GM21737 (cell line): Measurements from ENCODE around the gene PREP.
"Not testable (repeated sequence)": the region's sequence is repeated elsewhere in the genome, so short reads cannot be mapped to it uniquely, and the experiment has no call there.

Experiments used
- ATAC-seq: cut with Tn5 transposase; IDR thresholded peaks from one replicate; pipeline ENCODE4 v1.9.1; 2021; ENCODE audit warnings: mild to moderate bottlenecking, moderate library complexity; ENCODE audit not compliant: unreplicated experiment

The PREP gene

GRCh38 chr6:105273589-105273988, 129.3 kb downstream of the PREP start:
- no peak for ATAC-seq

DNA sequence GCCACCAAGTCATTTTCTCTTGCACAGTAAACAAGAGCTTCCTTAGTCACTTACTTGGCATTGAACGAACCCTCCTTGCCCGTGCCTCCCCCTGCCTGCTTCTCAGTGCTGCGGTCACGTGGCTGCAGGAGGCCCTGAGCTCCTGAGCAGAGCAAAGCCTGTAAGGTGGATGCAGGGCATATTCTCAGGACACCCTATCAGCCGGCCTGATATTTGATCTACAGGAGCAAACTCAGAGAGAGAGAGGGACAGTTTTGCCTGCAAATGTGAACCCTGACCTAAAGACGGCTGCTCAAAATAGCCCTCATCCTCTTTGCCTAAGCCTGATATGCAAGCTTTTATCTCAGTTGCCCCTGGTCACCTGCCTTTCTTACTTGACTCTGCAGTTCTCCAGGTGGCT, 130.1 kb downstream of the PREP start:
- ATAC-seq: no peak

DNA sequence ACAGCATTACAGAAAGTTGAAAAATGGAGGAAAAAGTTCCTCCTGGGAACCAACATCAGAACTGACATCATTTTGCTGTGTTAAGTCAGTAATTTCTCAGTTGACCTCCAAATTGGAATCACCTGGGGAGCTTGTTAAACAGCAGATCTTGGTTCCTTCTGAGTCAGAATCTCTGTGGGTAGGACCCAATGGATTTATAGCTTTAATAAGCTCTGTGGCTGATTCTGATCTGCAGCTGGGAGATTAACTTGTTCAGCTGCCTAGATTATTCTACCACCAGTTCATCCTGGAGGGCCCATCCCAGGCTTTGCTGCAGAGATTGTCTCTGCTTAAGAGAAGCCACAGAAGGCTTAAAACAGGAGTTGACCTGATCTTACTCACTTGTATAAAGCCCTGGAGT, 132.4 kb downstream of the PREP start:
- ATAC-seq: no peak

DNA sequence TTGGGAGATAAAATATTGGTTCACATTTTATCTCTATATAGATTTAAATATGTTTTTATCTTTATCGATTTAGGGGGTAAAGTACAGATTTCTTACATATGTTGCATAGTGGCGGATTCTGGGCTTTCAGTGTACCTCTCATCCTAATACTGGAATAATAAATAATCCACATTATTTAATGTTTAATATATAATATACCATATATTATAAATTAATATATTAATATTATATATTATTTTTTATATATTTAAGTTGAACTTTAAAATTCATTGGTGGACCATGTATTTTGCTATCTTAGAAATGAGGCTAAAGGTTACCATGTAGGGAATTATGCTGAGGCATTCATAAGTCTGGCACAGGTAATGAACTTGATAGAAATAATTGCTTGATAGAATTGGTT, 133.5 kb downstream of the PREP start:
- ATAC-seq: no peak

DNA sequence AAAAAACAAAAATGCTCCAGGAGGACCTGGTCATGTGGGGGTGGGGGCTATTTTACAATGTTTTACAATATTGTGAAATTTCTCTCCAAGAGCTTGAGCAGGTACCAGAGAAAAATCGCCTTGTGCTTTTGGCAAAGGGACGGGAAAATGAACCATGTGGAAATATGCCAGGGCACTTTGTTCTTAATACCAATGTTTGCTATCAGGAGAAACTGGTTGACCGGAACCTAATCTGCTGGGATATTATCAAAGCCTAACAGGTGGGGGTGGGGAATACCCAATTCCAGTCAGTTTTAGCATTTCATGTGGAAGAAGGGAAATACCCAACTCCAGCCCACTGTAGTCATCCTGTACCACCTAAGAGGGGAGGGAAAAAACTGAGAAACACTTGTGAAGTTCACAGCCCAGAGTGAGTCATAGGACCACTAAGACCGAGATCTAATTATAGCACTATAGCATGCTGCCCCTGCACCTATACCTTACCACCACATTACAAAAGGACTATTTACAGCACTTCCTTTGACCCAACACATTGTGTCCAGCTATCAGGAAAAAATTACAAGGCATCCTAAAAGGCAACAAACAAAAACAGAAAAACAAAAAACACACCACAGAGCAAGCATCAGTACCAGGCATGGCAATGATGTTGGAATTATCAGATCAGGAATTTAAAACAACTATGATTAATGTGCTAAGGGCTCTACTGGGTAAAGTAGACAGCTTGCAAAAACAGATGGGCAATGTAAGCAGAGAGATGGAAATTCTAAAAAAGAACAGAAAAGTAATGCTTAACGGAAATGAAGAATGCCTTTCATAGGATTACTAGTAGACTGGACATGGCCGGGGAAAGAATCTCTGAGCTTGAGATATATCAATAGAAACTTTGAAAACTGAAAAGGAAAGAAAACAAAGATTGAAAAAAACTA, 138.9 kb downstream of the PREP start:
- ATAC-seq: no peak

DNA sequence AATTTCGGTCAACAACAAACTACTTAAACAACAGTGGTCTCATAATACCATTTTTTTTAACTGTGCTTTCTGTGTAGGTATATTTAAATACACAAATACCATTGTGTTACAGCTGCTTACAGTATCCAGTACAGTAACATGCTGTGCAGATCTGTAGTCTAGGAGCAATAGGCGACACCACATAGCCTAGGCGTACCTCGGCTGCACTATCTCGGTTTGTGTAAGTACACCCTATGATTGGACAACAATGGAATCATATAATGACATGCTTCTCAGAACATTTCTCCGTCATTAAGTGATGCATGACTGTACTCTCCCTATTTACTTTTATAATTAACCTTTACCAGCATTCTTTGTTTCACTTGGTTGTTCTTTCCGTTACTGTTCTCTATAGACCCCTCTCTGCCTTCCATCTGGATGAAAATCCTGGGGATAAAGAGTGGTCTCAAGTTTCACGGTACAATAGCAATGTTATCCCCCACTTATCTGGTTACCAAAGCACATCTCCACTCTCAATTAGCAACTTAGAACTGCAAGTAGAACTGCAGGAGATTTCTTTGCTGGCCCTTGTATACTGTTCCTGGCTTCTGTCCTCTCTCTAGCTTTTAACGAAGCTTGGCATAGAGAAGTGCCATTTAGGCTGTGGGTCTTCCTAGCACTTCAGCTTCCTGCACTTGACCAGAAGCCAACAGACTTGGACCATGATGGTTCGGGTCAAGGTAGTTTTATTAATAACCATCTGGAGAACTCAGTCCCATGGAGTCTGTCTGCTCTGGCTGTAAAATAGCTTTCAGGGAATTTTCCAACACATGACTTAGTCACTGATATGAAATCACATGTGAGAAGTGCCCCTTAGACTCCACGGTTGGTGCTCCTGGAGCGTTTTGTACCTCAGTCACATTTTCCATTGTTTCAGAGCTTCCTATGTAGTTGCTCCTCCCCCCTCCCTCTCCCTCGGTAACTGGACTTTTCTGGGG, 142.7 kb downstream of the PREP start:
- no peak for ATAC-seq

DNA sequence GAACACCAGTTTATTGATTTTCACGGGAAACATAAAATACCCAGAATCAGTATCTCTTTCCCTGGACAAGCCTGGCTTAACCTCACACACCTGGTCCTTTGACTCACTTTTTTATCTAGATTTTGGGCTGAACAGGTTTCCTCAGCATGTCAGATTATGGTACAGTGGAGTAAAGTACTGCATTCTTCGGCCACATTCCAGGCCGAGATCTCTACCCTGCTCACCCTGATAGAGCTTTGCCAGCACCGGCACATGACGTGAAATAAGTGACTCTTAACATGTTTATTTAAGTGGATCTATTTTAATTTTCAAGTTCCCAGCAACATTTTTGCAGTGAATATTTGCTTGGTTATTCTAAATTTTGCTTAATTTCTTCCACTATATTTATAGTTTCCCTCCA, 144.1 kb downstream of the PREP start:
- no peak for ATAC-seq

DNA sequence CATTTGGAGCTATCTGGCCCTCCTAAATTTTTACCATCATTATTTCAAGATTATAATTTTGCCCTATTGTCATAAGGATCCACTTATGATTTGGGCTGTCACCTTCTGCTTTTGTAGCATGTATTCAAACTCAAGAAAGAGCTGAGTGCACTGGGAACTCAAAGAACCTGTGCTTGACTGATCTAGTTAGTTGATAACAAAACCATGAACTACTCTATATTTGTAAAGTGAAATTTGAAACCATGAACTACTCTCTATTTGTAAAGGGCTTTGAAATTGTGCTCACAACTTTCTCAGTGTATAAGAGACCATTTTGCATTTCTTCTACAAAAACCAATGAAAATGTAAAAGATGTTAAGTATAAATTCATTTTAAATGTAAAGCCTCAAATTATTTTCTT, 145.5 kb downstream of the PREP start:
- ATAC-seq: no peak

GRCh38 chr6:105256619-105257018, 146.3 kb downstream of the PREP start:
- no peak for ATAC-seq

DNA sequence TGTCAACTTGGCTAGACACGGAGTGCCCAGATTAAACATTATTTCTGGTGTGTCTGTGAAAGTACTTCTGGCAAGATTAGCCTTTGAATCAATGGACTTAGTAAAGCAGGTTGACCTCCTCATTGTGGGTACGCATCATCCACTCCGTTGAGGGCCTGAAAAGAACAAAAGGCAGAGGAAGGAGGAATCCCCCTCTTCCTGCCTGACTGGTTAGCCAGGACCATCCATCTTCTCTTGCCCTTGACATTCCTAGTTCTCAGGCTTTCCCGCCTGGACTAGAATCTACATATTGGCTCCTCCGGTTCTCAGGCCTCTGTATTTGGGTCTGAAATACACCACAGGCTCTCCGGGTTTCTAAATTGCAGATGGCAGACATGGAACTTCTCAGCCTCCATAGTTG, 149.1 kb downstream of the PREP start:
- ATAC-seq: no peak

- ATAC-seq: no peak
These were observed 151.2 kb downstream of the PREP start for GRCh38 chr6:105251689-105252088.

DNA sequence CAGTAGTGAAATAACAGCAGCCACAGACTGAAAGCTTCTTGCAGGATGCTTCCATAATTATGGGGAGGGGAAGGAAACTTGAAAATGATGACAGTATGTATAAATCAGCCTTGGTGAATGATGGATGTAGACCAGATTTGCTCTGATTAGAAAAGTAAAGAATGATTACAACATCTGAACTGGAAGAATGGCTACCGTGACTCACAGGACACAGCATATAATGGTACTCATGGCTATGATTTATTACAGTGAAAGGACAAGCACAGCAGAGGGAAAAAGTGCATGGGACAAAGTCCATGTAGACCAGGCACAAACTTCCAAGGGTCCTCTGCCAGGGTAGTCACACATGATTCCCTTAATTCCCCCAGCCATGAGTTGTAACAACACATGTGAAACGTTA, 152.3 kb downstream of the PREP start:
- ATAC-seq: no peak

DNA sequence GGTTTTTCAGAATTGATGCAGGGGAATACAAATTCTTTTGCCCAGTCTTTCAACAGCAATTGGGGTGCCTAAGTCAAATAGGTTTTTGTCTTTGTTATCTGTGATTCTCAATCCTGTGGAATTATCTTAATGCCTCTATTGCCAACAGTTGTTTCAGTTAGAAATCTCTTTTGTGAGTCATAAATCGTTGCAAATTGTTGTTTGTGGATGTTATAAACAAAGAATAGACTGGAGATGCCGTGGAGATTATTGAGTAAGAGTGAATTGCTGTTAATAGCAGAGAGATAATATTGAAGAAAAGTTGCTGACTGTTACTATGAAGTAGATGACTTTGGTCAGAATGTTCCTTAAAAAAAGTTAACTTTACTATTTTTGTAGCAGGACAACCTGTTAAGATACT, 159.4 kb downstream of the PREP start:
- no peak for ATAC-seq

GRCh38 chr6:105235155-105235554, 167.7 kb downstream of the PREP start:
- no peak for ATAC-seq

DNA sequence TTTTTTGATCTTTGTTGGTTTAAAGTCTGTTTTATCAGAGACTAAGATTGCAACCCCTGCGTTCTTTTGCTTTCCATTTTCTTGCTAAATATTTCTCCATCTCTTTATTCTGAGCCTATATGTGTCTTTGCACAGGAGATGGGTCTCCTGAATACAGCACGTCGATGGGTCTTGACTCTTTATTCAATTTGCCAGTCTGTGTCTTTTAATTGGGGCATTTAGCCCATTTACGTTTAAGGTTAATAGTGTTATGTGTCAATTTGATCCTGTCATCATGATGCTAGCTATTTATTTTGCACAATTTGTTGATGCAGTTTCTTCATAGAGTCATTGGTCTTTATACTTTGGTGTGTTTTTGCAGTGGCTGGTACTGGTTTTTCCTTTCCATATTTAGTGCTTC, 171.1 kb downstream of the PREP start:
- ATAC-seq: not testable (repeated sequence)
